ENCODE data around the gene EXOC3. TPM values are rescaled to one million over a fixed set of nuclear protein-coding genes. Genes with fewer than 3 reads are reported as not detected.

Gene EXOC3
- total RNA-seq, 1 experiment from 2014 or later, result 60.1 TPM

GRCh38 chr5:510521-510920, 67.5 kb downstream of the EXOC3 start:
- no peaks in the 10 kb centered on the region for H3K36me3 Mint-ChIP-seq
- ChIA-PET CTCF (no interaction called here), POLR2A (no interaction called here)
- peaks cover 43% of the 10 kb centered on the region for H3K27me3 Mint-ChIP-seq (ENCODE audit: low read depth)
- no peak overlapping the region for H3K4me3 Mint-ChIP-seq
- H3K9me3 Mint-ChIP-seq, result no peaks in the 10 kb centered on the region
- TF ChIP-seq ZNF121 (CRISPR knock-in tag; IDR thresholded peaks at IDR 0.05) (no peak), NFYB (CRISPR knock-in tag; conservative IDR thresholded peaks at IDR 0.05; ENCODE audit: low read depth) (no peak), MXD4 (CRISPR knock-in tag; IDR thresholded peaks at IDR 0.05; ENCODE audit: borderline replicate concordance) (no peak), AFF4 (CRISPR knock-in tag; IDR thresholded peaks at IDR 0.05; ENCODE audit: borderline replicate concordance) (no peak), IRF2 (CRISPR knock-in tag; IDR thresholded peaks at IDR 0.05; ENCODE audit: borderline replicate concordance, low read depth) (no peak), USF1 (CRISPR knock-in tag; IDR thresholded peaks at IDR 0.05) (no peak), HMGXB4 (CRISPR knock-in tag; IDR thresholded peaks at IDR 0.05) (no peak), ZNF317 (CRISPR knock-in tag; IDR thresholded peaks at IDR 0.05; ENCODE audit: borderline replicate concordance, low read depth) (no peak), ZNF281 (CRISPR knock-in tag; IDR thresholded peaks at IDR 0.05) (no peak), NFE2L1 (CRISPR knock-in tag; IDR thresholded peaks at IDR 0.05) (no peak), ETV6 (CRISPR knock-in tag; IDR thresholded peaks at IDR 0.05) (no peak)
- peaks cover 2% of the 10 kb centered on the region; the same call in 1 of the 2 replicates for H3K4me1 Mint-ChIP-seq
- H3K27ac Mint-ChIP-seq, result no peak overlapping the region
- ATAC-seq, result no peak
- DNase-seq (ENCODE audit: low spot score), result no peak

GRCh38 chr5:511476-511875, 68.5 kb downstream of the EXOC3 start:
- DNase-seq (ENCODE audit: low spot score), result no peak
- no peaks in the 10 kb centered on the region for H3K9me3 Mint-ChIP-seq
- no peak overlapping the region for H3K4me3 Mint-ChIP-seq
- H3K36me3 Mint-ChIP-seq, result no peaks in the 10 kb centered on the region
- no peak overlapping the region for H3K27ac Mint-ChIP-seq
- ChIA-PET CTCF (no interaction called here), POLR2A (no interaction called here)
- no peak for TF ChIP-seq PREB (CRISPR knock-in tag; IDR thresholded peaks at IDR 0.05; ENCODE audit: borderline replicate concordance)
- TF ChIP-seq RELA (CRISPR knock-in tag; IDR thresholded peaks at IDR 0.05; ENCODE audit: borderline replicate concordance), result no peak
- TF ChIP-seq NFYB (CRISPR knock-in tag; conservative IDR thresholded peaks at IDR 0.05; ENCODE audit: low read depth), result no peak
- TF ChIP-seq ZNF416 (CRISPR knock-in tag; IDR thresholded peaks at IDR 0.05), result no peak
- no peak for TF ChIP-seq CBFB (CRISPR knock-in tag; IDR thresholded peaks at IDR 0.05; ENCODE audit: low read depth)
- TF ChIP-seq ZNF423 (CRISPR knock-in tag; IDR thresholded peaks at IDR 0.05), result no peak
- TF ChIP-seq HMGA2 (CRISPR knock-in tag; IDR thresholded peaks at IDR 0.05), result no peak
- H3K27me3 Mint-ChIP-seq (ENCODE audit: low read depth), result peaks cover 40% of the 10 kb centered on the region
- no peaks in the 10 kb centered on the region for H3K4me1 Mint-ChIP-seq
- no peak for ATAC-seq

Data from WTC11 (cell line).